SHP77 treated with DMSO at 0.1 percent for 48 hours (cell line): Measurements from ENCODE around the gene ENO1.
"Not testable (repeated sequence)": the region's sequence is repeated elsewhere in the genome, so short reads cannot be mapped to it uniquely, and the experiment has no call there.

Source experiments
- DNase-seq: peaks from one replicate; lab custom pipeline; 2025; lab: John Stamatoyannopoulos, UW

ENO1 gene

GRCh38 chr1:8845104-8846097 is 33.1 kb downstream of the ENO1 start:
- DNase-seq, result no peak

- DNase-seq, result no peak
These were observed 33.9 kb downstream of the ENO1 start for GRCh38 chr1:8844501-8845006.

- no peak for DNase-seq
These were observed 37.1 kb downstream of the ENO1 start for GRCh38 chr1:8841395-8841794.

DNA sequence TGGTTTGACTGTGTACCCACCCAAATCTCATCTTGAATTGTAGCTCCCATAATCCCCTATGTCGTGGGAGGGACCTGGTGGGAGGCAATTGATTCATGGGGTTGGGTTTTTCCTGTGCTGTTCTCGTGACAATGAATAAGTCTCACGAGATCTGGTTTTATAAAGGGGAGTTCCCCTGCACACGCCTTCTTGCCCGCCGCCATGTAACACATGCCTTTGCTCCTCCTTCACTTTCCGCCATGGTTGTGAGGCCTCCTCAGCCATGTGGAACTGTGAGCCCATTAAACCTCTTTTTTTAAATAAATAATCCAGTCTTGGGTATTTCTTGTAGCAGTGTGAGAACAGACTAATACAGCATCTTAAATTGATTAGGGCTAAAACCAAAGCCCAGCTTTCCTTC is 38.5 kb downstream of the ENO1 start:
- DNase-seq, result no peak

GRCh38 chr1:8835941-8836643 is 42.4 kb downstream of the ENO1 start:
- no peak for DNase-seq

DNA sequence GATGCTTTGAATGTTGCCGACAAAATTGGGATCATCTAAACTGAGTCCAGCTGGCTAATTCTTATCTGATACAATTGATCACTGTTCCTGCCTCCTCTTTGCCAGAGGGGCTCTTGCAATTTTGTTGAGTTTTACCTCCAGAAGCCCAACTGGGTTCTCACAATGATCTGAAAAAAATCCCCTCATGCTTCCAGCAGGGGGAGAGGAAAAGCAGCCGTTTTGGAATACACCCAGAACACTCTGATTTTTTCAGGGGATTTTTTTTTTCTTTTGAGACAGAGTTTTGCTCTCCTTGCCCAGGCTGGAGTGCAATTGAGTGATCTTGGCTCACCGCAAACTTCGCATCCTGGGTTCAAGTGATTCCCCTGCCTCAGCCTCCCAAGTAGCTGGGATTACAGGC is 47.1 kb downstream of the ENO1 start:
- DNase-seq, result no peak

DNA sequence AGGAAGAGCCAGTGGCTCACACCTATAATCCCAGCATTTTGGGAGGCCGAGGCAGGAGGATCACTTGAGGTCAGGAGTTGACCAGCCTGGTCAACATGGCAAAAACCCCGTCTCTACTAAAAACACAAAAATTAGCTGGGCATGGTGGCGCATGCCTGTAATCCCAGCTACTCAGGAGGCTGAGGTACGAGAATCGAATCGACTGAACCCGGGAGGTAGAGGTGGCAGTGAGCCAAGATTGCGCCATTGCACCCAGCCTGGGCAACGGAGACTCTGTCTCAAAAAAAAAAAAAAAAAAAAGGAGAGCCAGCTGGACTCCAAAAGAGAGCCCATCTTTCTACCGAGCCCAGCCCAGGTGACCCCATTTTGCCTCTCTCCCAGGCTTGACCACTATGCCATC is 47.8 kb downstream of the ENO1 start:
- not testable (repeated sequence) for DNase-seq

- DNase-seq, result no peak
These were observed 52.5 kb downstream of the ENO1 start for GRCh38 chr1:8825985-8826481.

GRCh38 chr1:8823295-8823664 is 55.2 kb downstream of the ENO1 start:
- DNase-seq, result no peak

GRCh38 chr1:8822373-8823294 is 55.9 kb downstream of the ENO1 start:
- DNase-seq, result peak; percentile 59

DNA sequence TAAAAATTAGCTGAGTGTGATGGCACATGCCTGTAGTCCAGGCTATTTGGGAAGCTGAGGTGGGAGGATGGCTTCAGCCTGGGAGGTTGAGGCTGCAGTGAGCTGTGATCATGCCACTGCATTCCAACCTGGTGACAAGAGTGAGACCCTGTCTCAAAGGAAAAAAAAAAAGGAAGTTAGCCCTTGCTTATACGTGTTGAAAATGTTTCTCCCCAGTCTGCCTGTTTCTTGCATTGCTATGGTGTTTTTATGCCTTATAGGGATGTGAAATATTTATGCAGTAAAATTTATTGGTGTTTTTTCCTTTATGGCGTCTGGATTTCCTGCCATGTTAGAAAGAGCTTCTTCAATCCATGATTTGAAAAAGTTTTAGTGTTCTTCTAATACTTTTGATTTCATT is 57.4 kb downstream of the ENO1 start:
- DNase-seq, result no peak

DNA sequence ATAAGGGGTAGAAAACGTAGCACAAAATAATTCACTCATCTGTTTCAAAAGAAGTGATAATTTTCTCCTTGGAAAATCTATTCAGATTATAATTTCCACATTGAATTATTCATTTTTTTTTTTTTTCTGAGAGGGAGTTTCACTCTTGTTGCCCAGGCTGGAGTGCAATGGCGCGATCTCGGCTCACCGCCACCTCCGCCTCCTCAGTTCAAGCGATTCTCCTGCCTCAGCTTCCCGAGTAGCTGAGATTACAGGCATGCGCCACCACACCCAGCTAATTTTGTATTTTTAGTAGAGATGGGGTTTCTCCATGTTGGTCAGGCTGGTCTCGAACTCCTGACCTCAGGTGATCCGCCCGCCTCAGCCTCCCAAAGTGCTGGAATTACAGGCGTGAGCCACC is 59.7 kb downstream of the ENO1 start:
- DNase-seq, result not testable (repeated sequence)

DNA sequence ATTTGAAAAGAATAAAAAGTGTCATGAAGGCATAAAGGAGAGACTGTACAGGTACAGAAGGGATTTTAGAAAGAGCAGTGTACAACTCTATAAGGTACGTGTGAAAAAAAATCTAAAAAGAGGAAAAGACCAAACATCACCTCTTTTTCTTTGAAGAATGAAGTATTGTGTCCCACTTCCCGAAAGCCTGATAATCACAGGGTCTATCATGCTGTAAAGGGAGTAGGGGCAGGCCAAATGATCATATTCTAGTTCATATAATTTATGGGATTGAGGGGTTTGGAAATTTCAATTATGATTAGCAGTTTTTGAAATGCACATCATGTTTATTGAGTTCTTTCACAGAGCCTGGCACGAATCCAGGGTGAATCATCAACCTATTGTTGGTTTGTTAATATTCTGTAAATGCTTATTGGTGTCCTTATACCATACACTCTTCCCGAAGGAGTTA is 60.1 kb downstream of the ENO1 start:
- no peak for DNase-seq

DNA sequence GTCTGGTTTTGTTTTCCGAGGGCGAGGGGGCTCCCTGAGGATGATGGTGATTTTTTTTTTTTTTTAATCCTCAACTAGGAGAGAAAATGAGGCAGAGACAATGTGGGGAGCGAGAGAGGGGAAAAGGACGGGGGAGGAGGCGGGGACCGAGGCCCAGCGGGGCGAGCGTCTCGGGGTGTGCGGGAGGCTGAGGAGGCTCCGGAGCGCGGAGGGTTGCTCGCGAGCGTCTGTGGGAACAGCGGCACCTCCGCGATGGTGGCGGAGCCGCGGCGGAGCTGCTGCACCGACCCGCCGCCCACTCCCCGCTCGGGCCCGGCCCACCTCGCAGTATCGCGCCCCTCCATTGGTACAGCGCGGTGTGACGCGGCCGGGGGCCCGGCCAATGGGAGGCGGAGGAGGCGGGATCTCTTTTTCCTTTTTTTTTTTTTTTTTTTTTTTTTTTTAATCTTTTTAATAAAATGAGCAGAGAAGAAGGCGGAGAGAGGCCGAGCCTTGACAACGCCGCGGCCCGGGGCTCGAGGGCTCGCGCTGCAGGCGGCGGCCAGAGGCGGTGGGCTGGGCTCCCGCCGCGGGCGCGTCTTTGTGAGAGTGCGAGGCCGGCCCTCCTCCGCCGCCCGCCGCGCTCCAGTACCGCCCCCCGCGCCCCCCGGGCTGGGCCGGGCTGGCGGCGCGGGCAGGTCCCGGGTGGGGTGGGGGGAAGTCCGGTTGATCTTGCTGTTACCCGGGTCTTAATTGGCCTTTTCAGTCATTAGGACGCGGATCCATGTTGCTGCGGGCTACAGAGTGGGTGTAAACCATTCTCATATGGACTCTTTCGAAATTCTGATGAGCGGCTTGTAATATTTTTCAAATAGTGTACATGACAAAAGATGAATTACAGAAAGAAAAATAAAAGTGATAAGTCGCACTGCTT is 60.8 kb downstream of the ENO1 start, which contains the start of gene RERE:
Gene RERE, minus strand, starts transcription at position 229 of the 913 bp plus-strand sequence.
- peak; percentile 72 for DNase-seq

DNA sequence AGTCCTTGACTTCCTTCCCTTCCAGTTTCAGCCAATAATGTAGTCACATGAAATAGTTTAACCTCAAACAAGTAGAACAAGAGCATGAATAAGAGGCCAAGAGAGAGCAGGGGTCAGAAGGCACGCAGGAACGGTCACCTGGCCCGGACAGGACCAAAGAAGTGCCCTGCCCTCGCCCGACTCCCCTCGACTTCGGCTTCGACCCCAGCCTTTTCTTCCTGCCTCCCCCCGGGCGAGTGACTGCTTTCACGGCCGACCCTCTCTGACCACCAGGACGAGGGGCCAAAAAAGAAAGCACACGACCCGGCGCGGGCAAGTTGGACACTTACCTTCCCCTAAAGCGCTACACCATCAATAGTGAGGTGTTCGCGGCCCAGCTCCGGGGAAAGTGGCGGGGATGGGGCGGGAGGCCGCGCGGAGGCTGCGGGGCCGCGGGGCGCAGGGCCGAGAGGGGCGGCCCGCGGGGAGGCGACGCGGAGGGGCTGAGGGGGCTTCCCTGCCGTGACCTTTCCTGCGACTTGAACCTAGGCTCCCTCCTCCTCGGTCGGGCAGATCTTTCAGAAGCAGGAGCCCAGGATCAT is 61.6 kb downstream of the ENO1 start:
- no peak for DNase-seq

DNA sequence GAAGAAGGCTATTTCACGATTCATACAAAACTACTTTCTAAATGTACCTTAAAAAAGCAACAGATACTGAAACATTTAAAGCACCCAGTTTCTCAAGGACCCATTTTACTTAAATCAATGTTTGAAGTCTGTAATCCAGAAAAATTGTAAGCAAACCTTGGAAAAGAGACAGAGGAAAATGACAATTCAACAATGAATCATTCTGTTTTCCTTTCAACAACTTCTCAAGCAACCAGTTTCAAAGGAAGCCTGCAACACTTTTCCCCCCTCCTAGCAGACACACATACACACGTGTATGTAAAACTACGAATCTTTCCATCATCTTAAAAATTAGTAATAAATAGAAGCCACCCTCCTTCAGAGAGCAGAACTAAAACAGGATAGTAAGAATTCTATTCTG is 62.2 kb downstream of the ENO1 start:
- no peak for DNase-seq

GRCh38 chr1:8815582-8816151 is 62.8 kb downstream of the ENO1 start:
- DNase-seq, result peak; percentile 19

DNA sequence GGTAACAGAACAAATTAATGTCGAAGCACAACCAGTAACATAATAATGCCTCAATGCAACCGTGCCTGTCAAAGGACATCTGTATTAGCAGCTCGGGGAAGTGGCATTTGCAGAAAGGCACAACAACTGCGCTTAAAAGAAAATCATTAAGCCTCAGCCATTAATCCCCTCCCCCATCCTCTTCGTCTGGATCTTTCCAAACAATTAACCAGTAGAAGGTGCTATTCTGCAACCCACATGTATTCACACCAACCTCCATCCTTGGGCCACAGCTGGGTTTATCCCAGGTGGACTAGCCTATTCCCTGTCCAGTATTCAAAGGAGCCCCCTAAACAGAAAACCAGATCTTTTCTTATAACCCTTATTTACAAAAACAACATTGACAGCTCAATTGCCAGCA is 63.6 kb downstream of the ENO1 start:
- peak; percentile 19 for DNase-seq

- no peak for DNase-seq
These were observed 64.5 kb downstream of the ENO1 start for GRCh38 chr1:8813991-8814390.
